Upper lobe of left lung (tissue), 6 donors: ENCODE results near the gene NKIRAS2. TPM values are rescaled to one million over a fixed set of nuclear protein-coding genes. Genes with fewer than 3 reads are reported as not detected.

ENCODE experiments used
- ATAC-seq, 2 donors: fragments of 200-7000 bp; cut with Tn5 transposase; one replicate each; pipeline ENCODE4 v1.9.1; 2022; ENCODE audit warnings: mild to moderate bottlenecking in 2 of 2, moderate library complexity in 2 of 2; ENCODE audit not compliant: low FRiP score in 2 of 2
- DNase-seq, 2 donors: peaks; one replicate each; pipeline ENCODE4 v3.0.0-alpha.2; 2019 to 2020
- H3K27ac ChIP-seq, 4 donors: fragments of 200-600 bp; sonication (generic); one replicate each; pipeline ENCODE4 v1.5.1; 2016 to 2019
- H3K27me3 ChIP-seq, 4 donors: fragments of 200-600 bp; sonication (generic); one replicate each; pipeline ENCODE4 v1.5.1; 2017 to 2019
- H3K36me3 ChIP-seq, 4 donors: fragments of 200-600 bp; sonication (generic); one replicate each; pipeline ENCODE4 v1.5.1; 2016 to 2019
- H3K4me1 ChIP-seq, 4 donors: fragments of 200-600 bp; sonication (generic); one replicate each; pipeline ENCODE4 v1.5.1; 2018 to 2019
- H3K4me3 ChIP-seq, 4 donors: fragments of 200-600 bp; sonication (generic); one replicate each; pipeline ENCODE4 v1.5.1; 2017 to 2019; ENCODE audit warnings: mild to moderate bottlenecking in 2 of 4, moderate library complexity in 1 of 4
- H3K9me3 ChIP-seq, 4 donors: fragments of 200-600 bp; sonication (generic); one replicate each; pipeline ENCODE4 v1.5.1; 2018 to 2019
- CTCF ChIP-seq, 6 experiments: fragments of 450-650 bp in 4 of 6; fragments of 200-600 bp in 2 of 6; sonication (generic) in 2 of 6; IDR thresholded peaks; one replicate each; pipeline ENCODE4 v1.5.1; 2016 to 2019; ENCODE audit warnings: antibody characterized with exemption in 6 of 6
- EP300 ChIP-seq, 4 donors: sonication (generic); formaldehyde crosslinking; IDR thresholded peaks; one replicate each; pipeline ENCODE4 v1.5.1; 2017; ENCODE audit warnings: antibody characterized with exemption in 4 of 4, control low read depth in 2 of 4
- POLR2A ChIP-seq, 4 donors: fragments of 450-650 bp; IDR thresholded peaks; one replicate each; pipeline ENCODE4 v1.5.1; 2016 to 2017; ENCODE audit warnings: antibody characterized with exemption in 4 of 4, mild to moderate bottlenecking in 2 of 4
- POLR2AphosphoS5 ChIP-seq, 2 donors: sonication (generic); formaldehyde crosslinking; IDR thresholded peaks; one replicate each; pipeline ENCODE4 v1.5.1; 2017; ENCODE audit warnings: antibody characterized with exemption in 2 of 2
- WGBS, 2 donors: methylation state at CpG; one replicate each; pipeline ENCODE4 v1.1.5; 2017 to 2018; 5-methylcytosine and 5-hydroxymethylcytosine counted together
- total RNA-seq, 6 donors: library from RNA; depleted of rRNA in 4 of 6; stranded (reverse); fragments of >200 nt in 4 of 6; gene quantifications; one replicate each; pipeline versions ENCODE4 v1.1.0 to v1.2.1, GENCODE V29; 2016 to 2021
- donor health status: DM: no; HTN: no; CAD: no; lungs with moderate emphysema.
- donor health status: DM: no; HTN: yes; CAD: no; lungs with severe emphysema.

NKIRAS2 gene
- total RNA-seq, result 10 to 100 TPM; 27.2 to 36.6 (median 31.0) TPM

GRCh38 chr17:42019509-42020404, at the start of gene NKIRAS2:
TSS of gene NKIRAS2 (plus strand) at chr17:42020090. CDS start at chr17:42021578, 1,488 bp downstream.
- peak within 1 kb of the TSS; percentile 70 to 88 (median 83) for H3K4me3 ChIP-seq
- ATAC-seq (peak; percentile 90), DNase-seq (peak; percentile 98 to 99)
- peaks cover 0 to 27% (median 24%) of the 10 kb centered on the region in 4 donors for H3K36me3 ChIP-seq
- H3K9me3 ChIP-seq, result no peaks in the 10 kb centered on the region
- no peaks in the 10 kb centered on the region for H3K27me3 ChIP-seq
- peaks cover 46 to 65% (median 60%) of the 10 kb centered on the region in 4 donors for H3K4me1 ChIP-seq
- TF ChIP-seq POLR2AphosphoS5 (IDR thresholded peaks at IDR 0.05) (peak; percentile 78 to 88), EP300 (IDR thresholded peaks at IDR 0.05) (peak in 1 of 4 donors; percentile 20), CTCF (IDR thresholded peaks at IDR 0.05) (peak; percentile 94 to 98 (median 96)), POLR2A (IDR thresholded peaks at IDR 0.05) (peak in 2 of 4 donors; percentile 58 to 79)
- peak within 1 kb of the TSS; percentile 83 to 95 (median 91) for H3K27ac ChIP-seq
- WGBS, 2 donors, result 12 to 50% methylated on average over 6 to 29 of the region's 49 CpGs

DNA sequence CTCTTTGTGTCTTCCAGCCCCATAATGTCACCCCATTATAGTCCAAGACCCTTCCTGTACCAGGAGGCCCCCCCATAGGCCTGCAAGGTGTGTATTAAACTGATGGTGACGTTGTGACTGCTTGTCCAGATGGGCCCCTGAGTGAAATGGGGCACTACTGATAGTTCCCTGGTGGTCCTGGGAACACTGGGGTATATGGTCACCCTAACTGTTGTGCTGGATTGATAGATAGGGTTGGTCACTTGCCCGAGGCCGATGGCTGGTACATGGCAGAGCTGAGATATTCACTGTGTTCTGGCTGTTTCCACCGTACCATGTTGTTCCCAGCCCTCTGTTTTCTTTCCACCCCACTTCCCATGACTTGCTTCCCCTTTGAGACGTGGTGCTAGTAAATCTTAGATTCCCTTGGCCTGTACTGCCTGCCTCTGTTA, 49.0 kb upstream of the NKIRAS2 start:
- no peaks in the 10 kb centered on the region for H3K27me3 ChIP-seq
- DNase-seq (no peak), ATAC-seq (no peak)
- WGBS, 2 donors, result 73 to 79% methylated on average over 5 of the region's 5 CpGs
- H3K36me3 ChIP-seq, result peaks cover 4 to 67% (median 47%) of the 10 kb centered on the region in 4 donors
- TF ChIP-seq POLR2A (IDR thresholded peaks at IDR 0.05), result no peak
- TF ChIP-seq POLR2AphosphoS5 (IDR thresholded peaks at IDR 0.05), result no peak
- TF ChIP-seq EP300 (IDR thresholded peaks at IDR 0.05), result no peak
- no peak for TF ChIP-seq CTCF (IDR thresholded peaks at IDR 0.05)
- peaks cover 19 to 42% (median 31%) of the 10 kb centered on the region in 4 donors for H3K4me1 ChIP-seq
- H3K9me3 ChIP-seq, result no peaks in the 10 kb centered on the region
- no peak overlapping the region for H3K27ac ChIP-seq
- no peak overlapping the region for H3K4me3 ChIP-seq

GRCh38 chr17:41971721-41972523, 48.0 kb upstream of the NKIRAS2 start:
- H3K27me3 ChIP-seq, result no peaks in the 10 kb centered on the region
- TF ChIP-seq CTCF (IDR thresholded peaks at IDR 0.05) (no peak), EP300 (IDR thresholded peaks at IDR 0.05) (no peak), POLR2A (IDR thresholded peaks at IDR 0.05) (no peak), POLR2AphosphoS5 (IDR thresholded peaks at IDR 0.05) (no peak)
- no peak overlapping the region for H3K27ac ChIP-seq
- DNase-seq (no peak), ATAC-seq (no peak)
- no peaks in the 10 kb centered on the region for H3K9me3 ChIP-seq
- peaks cover 9 to 77% (median 57%) of the 10 kb centered on the region in 4 donors for H3K36me3 ChIP-seq
- H3K4me1 ChIP-seq, result peaks cover 18 to 37% (median 26%) of the 10 kb centered on the region in 4 donors
- no peak overlapping the region for H3K4me3 ChIP-seq
- WGBS, 2 donors, result 82 to 89% methylated on average over 11 to 18 of the region's 18 CpGs

- Histone ChIP-seq H3K9me3 (no peaks in the 10 kb centered on the region), H3K27me3 (no peaks in the 10 kb centered on the region), H3K36me3 (peaks cover 13 to 86% (median 65%) of the 10 kb centered on the region in 4 donors), H3K4me3 (no peak overlapping the region), H3K27ac (peak overlapping the region; percentile 8 to 53 (median 32)), H3K4me1 (peaks cover 12 to 30% (median 20%) of the 10 kb centered on the region in 4 donors)
- TF ChIP-seq POLR2A (IDR thresholded peaks at IDR 0.05) (no peak), POLR2AphosphoS5 (IDR thresholded peaks at IDR 0.05) (peak in 1 of 2 donors; percentile 31)
- 56 to 74% methylated on average over 18 to 22 of the region's 22 CpGs for WGBS, 2 donors
- ATAC-seq, result peak in 1 of 2 donors; percentile 7
- peak in 1 of 2 donors; percentile 67 for DNase-seq
Measured at GRCh38 chr17:41972571-41973407, 47.1 kb upstream of the NKIRAS2 start.
